Measurements from ENCODE around the gene UBA52. TPM values are rescaled to one million over a fixed set of nuclear protein-coding genes. Genes with fewer than 3 reads are reported as not detected.

Gene UBA52
- total RNA-seq, 1 experiment from 2014 or later, result 1,361 TPM

DNA sequence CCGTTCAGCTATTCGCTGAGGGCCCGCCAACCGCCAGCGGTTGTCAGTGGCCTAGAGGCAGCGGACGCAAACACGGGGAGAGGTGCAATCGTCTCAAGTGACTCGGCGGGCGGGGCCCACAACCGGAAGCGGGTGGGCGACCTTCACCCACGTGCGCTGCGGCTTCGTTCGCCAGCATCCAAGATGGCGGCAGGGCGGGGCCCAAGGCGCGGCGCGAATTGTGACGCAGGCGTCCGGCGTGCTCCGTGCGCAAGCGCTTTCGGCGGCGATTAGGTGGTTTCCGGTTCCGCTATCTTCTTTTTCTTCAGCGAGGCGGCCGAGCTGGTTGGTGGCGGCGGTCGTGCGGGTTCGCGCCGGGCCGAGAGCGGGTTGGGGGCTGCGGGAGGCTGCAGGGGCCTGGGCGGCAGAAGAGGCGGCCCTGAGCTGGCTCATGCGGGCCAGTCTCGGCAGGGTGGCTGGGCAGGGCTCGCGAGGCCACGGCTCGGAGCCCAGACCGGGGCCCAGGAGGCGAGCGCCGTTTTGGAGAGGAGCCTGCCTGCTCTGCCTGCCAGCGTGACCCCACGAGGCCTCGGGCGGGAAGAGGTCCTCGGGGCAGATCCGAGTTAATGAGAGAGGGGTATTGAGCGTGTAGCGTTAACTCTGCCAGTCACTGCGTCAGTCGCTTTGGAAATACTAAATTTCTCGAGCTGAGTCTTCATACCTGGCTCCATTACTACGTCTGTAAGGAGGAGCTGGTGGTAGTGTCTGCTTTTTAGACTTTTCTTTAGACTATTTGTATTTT is at the start of gene UBA52 (continued):
- TF ChIP-seq SOX15 (CRISPR knock-in tag; IDR thresholded peaks at IDR 0.05), result no peak
- TF ChIP-seq, protein P1, sequence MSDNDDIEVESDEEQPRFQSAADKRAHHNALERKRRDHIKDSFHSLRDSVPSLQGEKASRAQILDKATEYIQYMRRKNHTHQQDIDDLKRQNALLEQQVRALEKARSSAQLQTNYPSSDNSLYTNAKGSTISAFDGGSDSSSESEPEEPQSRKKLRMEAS (CRISPR knock-in tag; IDR thresholded peaks at IDR 0.05), result peak; percentile 99
- TF ChIP-seq, protein P2, sequence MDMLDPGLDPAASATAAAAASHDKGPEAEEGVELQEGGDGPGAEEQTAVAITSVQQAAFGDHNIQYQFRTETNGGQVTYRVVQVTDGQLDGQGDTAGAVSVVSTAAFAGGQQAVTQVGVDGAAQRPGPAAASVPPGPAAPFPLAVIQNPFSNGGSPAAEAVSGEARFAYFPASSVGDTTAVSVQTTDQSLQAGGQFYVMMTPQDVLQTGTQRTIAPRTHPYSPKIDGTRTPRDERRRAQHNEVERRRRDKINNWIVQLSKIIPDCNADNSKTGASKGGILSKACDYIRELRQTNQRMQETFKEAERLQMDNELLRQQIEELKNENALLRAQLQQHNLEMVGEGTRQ (CRISPR knock-in tag; IDR thresholded peaks at IDR 0.05), result peak; percentile 97
- 0 out of 2 replicates have a peak, but pooled peaks have one; percentile 54 for TF ChIP-seq EMX1 (CRISPR knock-in tag; IDR thresholded peaks at IDR 0.05)
- no peak for TF ChIP-seq GTF2I (CRISPR knock-in tag; conservative IDR thresholded peaks at IDR 0.05)
- TF ChIP-seq GABPB1 (CRISPR knock-in tag; IDR thresholded peaks at IDR 0.05), result peak; percentile 92
- TF ChIP-seq, protein P3, sequence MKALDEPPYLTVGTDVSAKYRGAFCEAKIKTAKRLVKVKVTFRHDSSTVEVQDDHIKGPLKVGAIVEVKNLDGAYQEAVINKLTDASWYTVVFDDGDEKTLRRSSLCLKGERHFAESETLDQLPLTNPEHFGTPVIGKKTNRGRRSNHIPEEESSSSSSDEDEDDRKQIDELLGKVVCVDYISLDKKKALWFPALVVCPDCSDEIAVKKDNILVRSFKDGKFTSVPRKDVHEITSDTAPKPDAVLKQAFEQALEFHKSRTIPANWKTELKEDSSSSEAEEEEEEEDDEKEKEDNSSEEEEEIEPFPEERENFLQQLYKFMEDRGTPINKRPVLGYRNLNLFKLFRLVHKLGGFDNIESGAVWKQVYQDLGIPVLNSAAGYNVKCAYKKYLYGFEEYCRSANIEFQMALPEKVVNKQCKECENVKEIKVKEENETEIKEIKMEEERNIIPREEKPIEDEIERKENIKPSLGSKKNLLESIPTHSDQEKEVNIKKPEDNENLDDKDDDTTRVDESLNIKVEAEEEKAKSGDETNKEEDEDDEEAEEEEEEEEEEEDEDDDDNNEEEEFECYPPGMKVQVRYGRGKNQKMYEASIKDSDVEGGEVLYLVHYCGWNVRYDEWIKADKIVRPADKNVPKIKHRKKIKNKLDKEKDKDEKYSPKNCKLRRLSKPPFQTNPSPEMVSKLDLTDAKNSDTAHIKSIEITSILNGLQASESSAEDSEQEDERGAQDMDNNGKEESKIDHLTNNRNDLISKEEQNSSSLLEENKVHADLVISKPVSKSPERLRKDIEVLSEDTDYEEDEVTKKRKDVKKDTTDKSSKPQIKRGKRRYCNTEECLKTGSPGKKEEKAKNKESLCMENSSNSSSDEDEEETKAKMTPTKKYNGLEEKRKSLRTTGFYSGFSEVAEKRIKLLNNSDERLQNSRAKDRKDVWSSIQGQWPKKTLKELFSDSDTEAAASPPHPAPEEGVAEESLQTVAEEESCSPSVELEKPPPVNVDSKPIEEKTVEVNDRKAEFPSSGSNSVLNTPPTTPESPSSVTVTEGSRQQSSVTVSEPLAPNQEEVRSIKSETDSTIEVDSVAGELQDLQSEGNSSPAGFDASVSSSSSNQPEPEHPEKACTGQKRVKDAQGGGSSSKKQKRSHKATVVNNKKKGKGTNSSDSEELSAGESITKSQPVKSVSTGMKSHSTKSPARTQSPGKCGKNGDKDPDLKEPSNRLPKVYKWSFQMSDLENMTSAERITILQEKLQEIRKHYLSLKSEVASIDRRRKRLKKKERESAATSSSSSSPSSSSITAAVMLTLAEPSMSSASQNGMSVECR (CRISPR knock-in tag; IDR thresholded peaks at IDR 0.05; ENCODE audit: borderline replicate concordance), result peak; percentile 83; the same call in 1 of the 2 replicates
- TF ChIP-seq, protein P4, sequence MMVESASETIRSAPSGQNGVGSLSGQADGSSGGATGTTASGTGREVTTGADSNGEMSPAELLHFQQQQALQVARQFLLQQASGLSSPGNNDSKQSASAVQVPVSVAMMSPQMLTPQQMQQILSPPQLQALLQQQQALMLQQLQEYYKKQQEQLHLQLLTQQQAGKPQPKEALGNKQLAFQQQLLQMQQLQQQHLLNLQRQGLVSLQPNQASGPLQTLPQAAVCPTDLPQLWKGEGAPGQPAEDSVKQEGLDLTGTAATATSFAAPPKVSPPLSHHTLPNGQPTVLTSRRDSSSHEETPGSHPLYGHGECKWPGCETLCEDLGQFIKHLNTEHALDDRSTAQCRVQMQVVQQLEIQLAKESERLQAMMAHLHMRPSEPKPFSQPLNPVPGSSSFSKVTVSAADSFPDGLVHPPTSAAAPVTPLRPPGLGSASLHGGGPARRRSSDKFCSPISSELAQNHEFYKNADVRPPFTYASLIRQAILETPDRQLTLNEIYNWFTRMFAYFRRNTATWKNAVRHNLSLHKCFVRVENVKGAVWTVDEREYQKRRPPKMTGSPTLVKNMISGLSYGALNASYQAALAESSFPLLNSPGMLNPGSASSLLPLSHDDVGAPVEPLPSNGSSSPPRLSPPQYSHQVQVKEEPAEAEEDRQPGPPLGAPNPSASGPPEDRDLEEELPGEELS (CRISPR knock-in tag; IDR thresholded peaks at IDR 0.05), result peak; percentile 10; the same call in 1 of the 2 replicates
- TF ChIP-seq ZNF138 (CRISPR knock-in tag; conservative IDR thresholded peaks at IDR 0.05), result no peak
- 0 out of 2 replicates have a peak, but pooled peaks have one; percentile 76 for TF ChIP-seq CREB1 (CRISPR knock-in tag; IDR thresholded peaks at IDR 0.05)
- TF ChIP-seq FOXK1 (CRISPR knock-in tag; IDR thresholded peaks at IDR 0.05), result peak; percentile 92
- TF ChIP-seq, protein P5, sequence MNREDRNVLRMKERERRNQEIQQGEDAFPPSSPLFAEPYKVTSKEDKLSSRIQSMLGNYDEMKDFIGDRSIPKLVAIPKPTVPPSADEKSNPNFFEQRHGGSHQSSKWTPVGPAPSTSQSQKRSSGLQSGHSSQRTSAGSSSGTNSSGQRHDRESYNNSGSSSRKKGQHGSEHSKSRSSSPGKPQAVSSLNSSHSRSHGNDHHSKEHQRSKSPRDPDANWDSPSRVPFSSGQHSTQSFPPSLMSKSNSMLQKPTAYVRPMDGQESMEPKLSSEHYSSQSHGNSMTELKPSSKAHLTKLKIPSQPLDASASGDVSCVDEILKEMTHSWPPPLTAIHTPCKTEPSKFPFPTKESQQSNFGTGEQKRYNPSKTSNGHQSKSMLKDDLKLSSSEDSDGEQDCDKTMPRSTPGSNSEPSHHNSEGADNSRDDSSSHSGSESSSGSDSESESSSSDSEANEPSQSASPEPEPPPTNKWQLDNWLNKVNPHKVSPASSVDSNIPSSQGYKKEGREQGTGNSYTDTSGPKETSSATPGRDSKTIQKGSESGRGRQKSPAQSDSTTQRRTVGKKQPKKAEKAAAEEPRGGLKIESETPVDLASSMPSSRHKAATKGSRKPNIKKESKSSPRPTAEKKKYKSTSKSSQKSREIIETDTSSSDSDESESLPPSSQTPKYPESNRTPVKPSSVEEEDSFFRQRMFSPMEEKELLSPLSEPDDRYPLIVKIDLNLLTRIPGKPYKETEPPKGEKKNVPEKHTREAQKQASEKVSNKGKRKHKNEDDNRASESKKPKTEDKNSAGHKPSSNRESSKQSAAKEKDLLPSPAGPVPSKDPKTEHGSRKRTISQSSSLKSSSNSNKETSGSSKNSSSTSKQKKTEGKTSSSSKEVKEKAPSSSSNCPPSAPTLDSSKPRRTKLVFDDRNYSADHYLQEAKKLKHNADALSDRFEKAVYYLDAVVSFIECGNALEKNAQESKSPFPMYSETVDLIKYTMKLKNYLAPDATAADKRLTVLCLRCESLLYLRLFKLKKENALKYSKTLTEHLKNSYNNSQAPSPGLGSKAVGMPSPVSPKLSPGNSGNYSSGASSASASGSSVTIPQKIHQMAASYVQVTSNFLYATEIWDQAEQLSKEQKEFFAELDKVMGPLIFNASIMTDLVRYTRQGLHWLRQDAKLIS (CRISPR knock-in tag; IDR thresholded peaks at IDR 0.05; ENCODE audit: borderline replicate concordance), result 0 out of 2 replicates have a peak, but pooled peaks have one; percentile 40
- TF ChIP-seq, protein P6, sequence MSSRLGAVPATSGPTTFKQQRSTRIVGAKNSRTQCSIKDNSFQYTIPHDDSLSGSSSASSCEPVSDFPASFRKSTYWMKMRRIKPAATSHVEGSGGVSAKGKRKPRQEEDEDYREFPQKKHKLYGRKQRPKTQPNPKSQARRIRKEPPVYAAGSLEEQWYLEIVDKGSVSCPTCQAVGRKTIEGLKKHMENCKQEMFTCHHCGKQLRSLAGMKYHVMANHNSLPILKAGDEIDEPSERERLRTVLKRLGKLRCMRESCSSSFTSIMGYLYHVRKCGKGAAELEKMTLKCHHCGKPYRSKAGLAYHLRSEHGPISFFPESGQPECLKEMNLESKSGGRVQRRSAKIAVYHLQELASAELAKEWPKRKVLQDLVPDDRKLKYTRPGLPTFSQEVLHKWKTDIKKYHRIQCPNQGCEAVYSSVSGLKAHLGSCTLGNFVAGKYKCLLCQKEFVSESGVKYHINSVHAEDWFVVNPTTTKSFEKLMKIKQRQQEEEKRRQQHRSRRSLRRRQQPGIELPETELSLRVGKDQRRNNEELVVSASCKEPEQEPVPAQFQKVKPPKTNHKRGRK (CRISPR knock-in tag; IDR thresholded peaks at IDR 0.05; ENCODE audit: borderline replicate concordance), result no peak
- peak; percentile 82; the same call in 1 of the 2 replicates for TF ChIP-seq MYBL2 (CRISPR knock-in tag; IDR thresholded peaks at IDR 0.05)
- TF ChIP-seq, protein P7, sequence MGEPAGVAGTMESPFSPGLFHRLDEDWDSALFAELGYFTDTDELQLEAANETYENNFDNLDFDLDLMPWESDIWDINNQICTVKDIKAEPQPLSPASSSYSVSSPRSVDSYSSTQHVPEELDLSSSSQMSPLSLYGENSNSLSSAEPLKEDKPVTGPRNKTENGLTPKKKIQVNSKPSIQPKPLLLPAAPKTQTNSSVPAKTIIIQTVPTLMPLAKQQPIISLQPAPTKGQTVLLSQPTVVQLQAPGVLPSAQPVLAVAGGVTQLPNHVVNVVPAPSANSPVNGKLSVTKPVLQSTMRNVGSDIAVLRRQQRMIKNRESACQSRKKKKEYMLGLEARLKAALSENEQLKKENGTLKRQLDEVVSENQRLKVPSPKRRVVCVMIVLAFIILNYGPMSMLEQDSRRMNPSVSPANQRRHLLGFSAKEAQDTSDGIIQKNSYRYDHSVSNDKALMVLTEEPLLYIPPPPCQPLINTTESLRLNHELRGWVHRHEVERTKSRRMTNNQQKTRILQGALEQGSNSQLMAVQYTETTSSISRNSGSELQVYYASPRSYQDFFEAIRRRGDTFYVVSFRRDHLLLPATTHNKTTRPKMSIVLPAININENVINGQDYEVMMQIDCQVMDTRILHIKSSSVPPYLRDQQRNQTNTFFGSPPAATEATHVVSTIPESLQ (CRISPR knock-in tag; IDR thresholded peaks at IDR 0.05), result no peak
- TF ChIP-seq JUN (CRISPR knock-in tag; IDR thresholded peaks at IDR 0.05), result 0 out of 2 replicates have a peak, but pooled peaks have one; percentile 57
- TF ChIP-seq NR3C1 (CRISPR knock-in tag; conservative IDR thresholded peaks at IDR 0.05; ENCODE audit: low read depth), result no peak

Measured in WTC11 (cell line).